NB4 (cell line): ENCODE data around the gene FAAP20.

Experiments used
- DNase-seq: peaks from one replicate; pipeline ENCODE4 v3.0.0; 2010; ENCODE audit warnings: low read depth
- H3K4me3 ChIP-seq: one replicate; pipeline ENCODE4 v1.5.1; 2011; ENCODE audit warnings: mild to moderate bottlenecking, low read depth, low read length, moderate library complexity
- MYC ChIP-seq: IDR thresholded peaks from 2 replicates; pipeline ENCODE4 v1.6.1; 2011; ENCODE audit warnings: low read depth, low read length
- POLR2A ChIP-seq: IDR thresholded peaks from 2 replicates; pipeline ENCODE4 v1.6.1; 2011; ENCODE audit warnings: mild to moderate bottlenecking; ENCODE audit not compliant: insufficient read length; ENCODE audit errors: extremely low read depth
- TF ChIP-seq, protein P1 (sequence below): IDR thresholded peaks from 2 replicates; pipeline ENCODE4 v1.6.1; 2011; ENCODE audit warnings: low read depth, low read length
- TF ChIP-seq, protein P2 (sequence below): IDR thresholded peaks from one replicate; pipeline ENCODE4 v1.5.1; 2012; ENCODE audit warnings: low read depth, low read length

The FAAP20 gene

DNA sequence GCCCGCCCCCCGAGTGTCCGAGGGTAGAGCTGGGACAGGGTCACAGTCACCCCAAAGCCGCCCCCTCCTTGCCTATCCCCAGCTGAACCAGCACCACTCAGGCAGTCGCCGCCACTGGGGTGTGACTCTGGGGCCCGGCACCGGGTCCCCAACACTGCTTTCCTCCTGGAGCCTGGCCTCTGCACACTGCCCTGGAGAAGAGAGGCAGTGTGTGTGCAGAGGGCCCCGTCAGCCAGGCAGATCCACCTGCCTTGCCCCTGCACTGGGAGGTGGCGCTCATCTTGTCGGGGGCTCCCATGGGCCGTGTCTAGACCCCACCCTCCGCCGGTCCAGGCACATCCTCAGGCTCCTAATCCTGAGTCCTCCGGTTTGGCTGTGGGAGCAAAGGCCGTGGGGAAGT lies 15.7 kb downstream of the FAAP20 start:
- DNase-seq = no peak
- TF ChIP-seq MYC (no peak), POLR2A (no peak)
- TF ChIP-seq, protein P1, sequence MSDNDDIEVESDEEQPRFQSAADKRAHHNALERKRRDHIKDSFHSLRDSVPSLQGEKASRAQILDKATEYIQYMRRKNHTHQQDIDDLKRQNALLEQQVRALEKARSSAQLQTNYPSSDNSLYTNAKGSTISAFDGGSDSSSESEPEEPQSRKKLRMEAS = no peak
- TF ChIP-seq, protein P2, sequence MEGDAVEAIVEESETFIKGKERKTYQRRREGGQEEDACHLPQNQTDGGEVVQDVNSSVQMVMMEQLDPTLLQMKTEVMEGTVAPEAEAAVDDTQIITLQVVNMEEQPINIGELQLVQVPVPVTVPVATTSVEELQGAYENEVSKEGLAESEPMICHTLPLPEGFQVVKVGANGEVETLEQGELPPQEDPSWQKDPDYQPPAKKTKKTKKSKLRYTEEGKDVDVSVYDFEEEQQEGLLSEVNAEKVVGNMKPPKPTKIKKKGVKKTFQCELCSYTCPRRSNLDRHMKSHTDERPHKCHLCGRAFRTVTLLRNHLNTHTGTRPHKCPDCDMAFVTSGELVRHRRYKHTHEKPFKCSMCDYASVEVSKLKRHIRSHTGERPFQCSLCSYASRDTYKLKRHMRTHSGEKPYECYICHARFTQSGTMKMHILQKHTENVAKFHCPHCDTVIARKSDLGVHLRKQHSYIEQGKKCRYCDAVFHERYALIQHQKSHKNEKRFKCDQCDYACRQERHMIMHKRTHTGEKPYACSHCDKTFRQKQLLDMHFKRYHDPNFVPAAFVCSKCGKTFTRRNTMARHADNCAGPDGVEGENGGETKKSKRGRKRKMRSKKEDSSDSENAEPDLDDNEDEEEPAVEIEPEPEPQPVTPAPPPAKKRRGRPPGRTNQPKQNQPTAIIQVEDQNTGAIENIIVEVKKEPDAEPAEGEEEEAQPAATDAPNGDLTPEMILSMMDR = no peak
- no peak overlapping the region for H3K4me3 ChIP-seq

GRCh38 chr1:2177946-2178538 lies 16.5 kb downstream of the FAAP20 start:
- H3K4me3 ChIP-seq = no peak overlapping the region
- no peak for DNase-seq
- TF ChIP-seq MYC = no peak
- TF ChIP-seq, protein P1 = no peak
- TF ChIP-seq, protein P2 = no peak
- TF ChIP-seq POLR2A = no peak

GRCh38 chr1:2177541-2177940 lies 17.0 kb downstream of the FAAP20 start:
- no peak overlapping the region for H3K4me3 ChIP-seq
- TF ChIP-seq, protein P2 = no peak
- TF ChIP-seq, protein P1 = no peak
- TF ChIP-seq POLR2A (no peak), MYC (no peak)
- DNase-seq = no peak

- no peak for DNase-seq
- TF ChIP-seq, protein P2 = no peak
- TF ChIP-seq, protein P1 = no peak
- TF ChIP-seq MYC = no peak
- no peak for TF ChIP-seq POLR2A
- H3K4me3 ChIP-seq = no peak overlapping the region
Observed at GRCh38 chr1:2176615-2177014, 18.0 kb downstream of the FAAP20 start.

DNA sequence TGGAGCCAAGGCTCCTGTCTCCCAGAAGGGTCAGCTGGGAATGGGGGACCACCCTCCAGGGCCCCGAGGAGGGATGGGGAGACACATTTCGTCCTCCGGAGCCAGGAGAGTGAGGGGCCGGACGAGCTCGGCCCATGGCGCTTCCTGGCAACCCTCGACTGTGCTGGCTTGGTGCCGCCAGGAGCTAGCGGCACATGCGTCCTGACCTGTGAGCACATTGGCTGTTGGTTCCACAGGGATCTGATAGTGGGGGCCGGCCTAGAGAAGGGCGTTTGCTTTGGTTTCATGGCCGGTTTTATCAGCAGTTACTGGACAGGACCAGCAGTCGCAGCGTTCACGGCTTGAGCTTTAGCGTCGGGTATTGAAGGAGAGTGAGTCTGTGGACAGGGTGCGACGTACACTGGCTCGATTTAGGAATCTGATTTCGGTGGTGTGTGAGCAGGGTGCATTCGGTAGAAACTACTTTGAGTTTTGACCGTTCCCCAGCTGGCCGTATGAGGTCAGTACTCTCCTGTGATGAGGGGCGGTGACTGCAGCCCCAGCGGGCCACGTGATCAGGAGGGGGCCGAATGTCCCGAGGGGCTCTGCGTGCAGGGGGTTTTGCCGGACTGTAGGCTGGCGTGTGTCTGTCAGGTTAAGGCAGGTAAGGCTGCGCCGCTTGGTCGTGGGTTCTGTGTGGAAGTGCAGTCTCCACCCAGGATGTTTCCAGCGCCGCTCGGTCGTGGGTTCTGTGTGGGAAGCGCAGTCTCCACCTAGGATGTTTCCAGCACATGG lies 18.7 kb downstream of the FAAP20 start:
- DNase-seq = no peak
- no peak overlapping the region for H3K4me3 ChIP-seq
- TF ChIP-seq, protein P1 = no peak
- TF ChIP-seq MYC (no peak), POLR2A (no peak)
- TF ChIP-seq, protein P2 = no peak
